GM12801 (cell line): ENCODE results near the gene MED13.

Experiments used
- CTCF ChIP-seq: IDR thresholded peaks from one replicate; pipeline ENCODE4 v1.5.1; 2011; ENCODE audit warnings: control low read depth; ENCODE audit not compliant: insufficient read length; ENCODE audit errors: extremely low read depth

The MED13 gene

GRCh38 chr17:62030264-62030663 is 34.8 kb downstream of the MED13 start:
- no peak for TF ChIP-seq CTCF

GRCh38 chr17:62024866-62025265 is 40.2 kb downstream of the MED13 start:
- TF ChIP-seq CTCF = no peak

- TF ChIP-seq CTCF = no peak
Observed at GRCh38 chr17:62017912-62018311, 47.2 kb downstream of the MED13 start.

- no peak for TF ChIP-seq CTCF
Observed at GRCh38 chr17:62017496-62017895, 47.6 kb downstream of the MED13 start.

GRCh38 chr17:62014526-62014925 is 50.6 kb downstream of the MED13 start:
- TF ChIP-seq CTCF = no peak

GRCh38 chr17:62009220-62009619 is 55.9 kb downstream of the MED13 start:
- TF ChIP-seq CTCF = no peak

GRCh38 chr17:62008294-62008693 is 56.8 kb downstream of the MED13 start:
- no peak for TF ChIP-seq CTCF

- TF ChIP-seq CTCF = no peak
Observed at GRCh38 chr17:62004388-62004787, 60.7 kb downstream of the MED13 start.
